C4-2B (cell line): ENCODE measurements around the gene ERP44.

ENCODE experiments used
- ZFX ChIP-seq: fragments of 450-650 bp; IDR thresholded peaks from 2 replicates; pipeline ENCODE4 v1.6.1; 2017
- TF ChIP-seq, protein P1 (sequence below): fragments of 450-650 bp; conservative IDR thresholded peaks from 2 replicates; pipeline ENCODE4 v1.5.1; 2017; ENCODE audit warnings: mild to moderate bottlenecking

GRCh38 chr9:100052375-100052774 lies 46.4 kb downstream of the ERP44 start:
- TF ChIP-seq, protein P1, sequence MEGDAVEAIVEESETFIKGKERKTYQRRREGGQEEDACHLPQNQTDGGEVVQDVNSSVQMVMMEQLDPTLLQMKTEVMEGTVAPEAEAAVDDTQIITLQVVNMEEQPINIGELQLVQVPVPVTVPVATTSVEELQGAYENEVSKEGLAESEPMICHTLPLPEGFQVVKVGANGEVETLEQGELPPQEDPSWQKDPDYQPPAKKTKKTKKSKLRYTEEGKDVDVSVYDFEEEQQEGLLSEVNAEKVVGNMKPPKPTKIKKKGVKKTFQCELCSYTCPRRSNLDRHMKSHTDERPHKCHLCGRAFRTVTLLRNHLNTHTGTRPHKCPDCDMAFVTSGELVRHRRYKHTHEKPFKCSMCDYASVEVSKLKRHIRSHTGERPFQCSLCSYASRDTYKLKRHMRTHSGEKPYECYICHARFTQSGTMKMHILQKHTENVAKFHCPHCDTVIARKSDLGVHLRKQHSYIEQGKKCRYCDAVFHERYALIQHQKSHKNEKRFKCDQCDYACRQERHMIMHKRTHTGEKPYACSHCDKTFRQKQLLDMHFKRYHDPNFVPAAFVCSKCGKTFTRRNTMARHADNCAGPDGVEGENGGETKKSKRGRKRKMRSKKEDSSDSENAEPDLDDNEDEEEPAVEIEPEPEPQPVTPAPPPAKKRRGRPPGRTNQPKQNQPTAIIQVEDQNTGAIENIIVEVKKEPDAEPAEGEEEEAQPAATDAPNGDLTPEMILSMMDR: no peak
- TF ChIP-seq ZFX: no peak
